SK-N-SH (cell line): ENCODE results near the gene ACOT8. TPM values are rescaled to one million over a fixed set of nuclear protein-coding genes. Genes with fewer than 3 reads are reported as not detected.

ENCODE experiments used
- CTCF ChIA-PET: fragments of 300-600, 350-600 bp; formaldehyde crosslinking; extraction: SDS; loops from one replicate; lab custom pipeline; 2021; lab: Yijun Ruan, JAX
- POLR2A ChIA-PET: fragments of 350-600 bp; sonication (Branson Sonifier 250); formaldehyde crosslinking; extraction: SDS; loops from one replicate; lab custom pipeline; 2020; ENCODE audit warnings: antibody characterized with exemption, inconsistent platforms; lab: Yijun Ruan, JAX
- DNase-seq: peaks from one replicate; pipeline ENCODE4 v3.0.0; 2012
- H2AFZ ChIP-seq: fragments of 200-600 bp; sonication (generic); 2 replicates; pipeline ENCODE4 v1.8.1; 2016; ENCODE audit warnings: antibody characterized with exemption, mild to moderate bottlenecking, low read depth
- H3F3A ChIP-seq: fragments of 200-600 bp; sonication (generic); replicated peaks from 2 replicates; pipeline ENCODE3; 2016; ENCODE audit warnings: antibody characterized with exemption, mild to moderate bottlenecking; ENCODE audit not compliant: insufficient read depth
- H3K27ac ChIP-seq, 2 experiments: fragments of 200-500 bp in 1 of 2; fragments of 200-600 bp in 1 of 2; sonication (Bioruptor generic) in 1 of 2; sonication (generic), shearing (Covaris generic) in 1 of 2; 2 replicates each; pipeline versions ENCODE4 v1.5.1 to v1.6.1; 2014 to 2016; ENCODE audit warnings: low read depth in 2 of 2, inconsistent platforms in 1 of 2, low read length in 1 of 2, mild to moderate bottlenecking in 1 of 2, mixed read lengths in 1 of 2
- H3K27me3 ChIP-seq: fragments of 200-600 bp; sonication (generic), shearing (Covaris generic); 2 replicates; pipeline ENCODE4 v1.6.1; 2016; ENCODE audit warnings: mixed run types; ENCODE audit not compliant: insufficient read depth
- H3K36me3 ChIP-seq, 2 experiments: fragments of 200-500 bp in 1 of 2; fragments of 200-600 bp in 1 of 2; sonication (Bioruptor generic) in 1 of 2; sonication (generic) in 1 of 2; replicated peaks in 1 of 2; 2 replicates each; pipeline versions ENCODE3 to v1.5.1; 2014 to 2016; ENCODE audit warnings: low read length in 1 of 2, mild to moderate bottlenecking in 1 of 2; ENCODE audit not compliant: insufficient read depth in 2 of 2, control insufficient read depth in 1 of 2
- H3K4me1 ChIP-seq, 2 experiments: fragments of 200-500 bp in 1 of 2; fragments of 200-600 bp in 1 of 2; sonication (Bioruptor generic) in 1 of 2; sonication (generic), shearing (Covaris generic) in 1 of 2; 2 replicates each; pipeline versions ENCODE4 v1.5.1 to v1.6.1; 2014 to 2016; ENCODE audit warnings: low read depth in 1 of 2, low read length in 1 of 2, mixed run types in 1 of 2; ENCODE audit not compliant: insufficient read depth in 2 of 2, control insufficient read depth in 1 of 2
- H3K4me2 ChIP-seq: fragments of 200-600 bp; sonication (generic), shearing (Covaris generic); 2 replicates; pipeline ENCODE4 v1.6.1; 2017; ENCODE audit warnings: mixed run types
- H3K4me3 ChIP-seq, 2 experiments: fragments of 200-500 bp in 1 of 2; fragments of 200-600 bp in 1 of 2; sonication (Bioruptor generic) in 1 of 2; sonication (generic), shearing (Covaris generic) in 1 of 2; 2 replicates each; pipeline versions ENCODE4 v1.5.1 to v1.8.1; 2014 to 2016; ENCODE audit warnings: low read depth in 2 of 2, inconsistent platforms in 1 of 2, low read length in 1 of 2, mild to moderate bottlenecking in 1 of 2, mixed read lengths in 1 of 2, moderate library complexity in 1 of 2
- H3K79me2 ChIP-seq: fragments of 200-600 bp; sonication (generic); 2 replicates; pipeline ENCODE4 v1.8.1; 2017; ENCODE audit warnings: mild to moderate bottlenecking; ENCODE audit not compliant: insufficient read depth
- H3K9ac ChIP-seq: fragments of 200-600 bp; sonication (generic); 2 replicates; pipeline ENCODE4 v1.6.1; 2017; ENCODE audit warnings: mixed run types
- H3K9me2 ChIP-seq: fragments of 200-600 bp; sonication (generic); 2 replicates; pipeline ENCODE4 v1.6.1; 2017; ENCODE audit warnings: mixed run types
- H3K9me3 ChIP-seq: fragments of 200-600 bp; sonication (generic); 2 replicates; pipeline ENCODE4 v1.6.1; 2017; ENCODE audit warnings: mixed run types, mild to moderate bottlenecking, moderate library complexity
- H4K20me1 ChIP-seq: fragments of 200-600 bp; sonication (generic); 2 replicates; pipeline ENCODE4 v1.6.1; 2017; ENCODE audit warnings: mild to moderate bottlenecking, mixed run types; ENCODE audit not compliant: insufficient read depth
- CTCF ChIP-seq: fragments of 200-600 bp; sonication (generic); IDR thresholded peaks from 2 replicates; pipeline ENCODE4 v1.6.1; 2017; ENCODE audit warnings: antibody characterized with exemption, mild to moderate bottlenecking, moderate library complexity
- EZH2phosphoT487 ChIP-seq: fragments of 200-600 bp; sonication (generic); IDR thresholded peaks from 2 replicates; pipeline ENCODE4 v1.6.1; 2017; ENCODE audit warnings: low read depth, mixed run types, mild to moderate bottlenecking, antibody characterized with exemption, moderate library complexity, borderline replicate concordance
- FOSL2 ChIP-seq: IDR thresholded peaks from 2 replicates; pipeline ENCODE4 v1.4.0; 2012; ENCODE audit warnings: low read depth, mild to moderate bottlenecking, moderate library complexity, borderline replicate concordance
- GABPA ChIP-seq: IDR thresholded peaks from 2 replicates; pipeline ENCODE4 v1.4.0; 2012; ENCODE audit warnings: low read depth, mild to moderate bottlenecking
- IRF3 ChIP-seq: fragments of 150-350 bp; IDR thresholded peaks from 2 replicates; pipeline ENCODE4 v1.6.1; 2016; ENCODE audit warnings: mild to moderate bottlenecking, low read depth, low read length
- NRF1 ChIP-seq: IDR thresholded peaks from 2 replicates; pipeline ENCODE4 v1.6.1; 2012; ENCODE audit warnings: low read depth, mild to moderate bottlenecking, low read length
- POLR2AphosphoS5 ChIP-seq: IDR thresholded peaks from 2 replicates; pipeline ENCODE4 v1.6.1; 2012; ENCODE audit warnings: low read depth, low read length
- RCOR1 ChIP-seq: fragments of 150-350 bp; IDR thresholded peaks from 2 replicates; pipeline ENCODE4 v1.6.1; 2017; ENCODE audit warnings: antibody characterized with exemption, low read length
- RFX5 ChIP-seq: IDR thresholded peaks from 2 replicates; pipeline ENCODE4 v1.6.1; 2012; ENCODE audit warnings: mild to moderate bottlenecking, improper control_type of control experiment, low read length
- TCF12 ChIP-seq: IDR thresholded peaks from 2 replicates; pipeline ENCODE4 v1.4.0; 2012
- USF1 ChIP-seq: IDR thresholded peaks from 2 replicates; pipeline ENCODE4 v1.4.0; 2012; ENCODE audit warnings: low read depth, borderline replicate concordance
- USF2 ChIP-seq: fragments of 150-350 bp; IDR thresholded peaks from 2 replicates; pipeline ENCODE4 v1.6.1; 2017; ENCODE audit warnings: antibody characterized with exemption, low read length, low read depth, borderline replicate concordance
- ZBTB33 ChIP-seq: IDR thresholded peaks from 2 replicates; pipeline ENCODE4 v1.4.0; 2012; ENCODE audit warnings: low read depth, borderline replicate concordance
- WGBS: methylation state at CpG from one replicate; pipeline ENCODE4 v1.1.6; 2017; ENCODE audit warnings: low lambda C conversion rate; 5-methylcytosine and 5-hydroxymethylcytosine counted together
- polyA plus RNA-seq, 3 experiments: library from polyadenylated mRNA; depleted of rRNA; stranded (reverse); fragments of >200 nt; gene quantifications; 2 replicates each; pipeline ENCODE4 v1.2.3, GENCODE V29; 2012

The ACOT8 gene
- polyA plus RNA-seq, 1 of the 3 experiments (the other 2 are of a cell fraction): 48.4 TPM

- TF ChIP-seq IRF3: no peak
- TF ChIP-seq ZBTB33: no peak
- TF ChIP-seq RCOR1: no peak
- no peak for TF ChIP-seq POLR2AphosphoS5
- no peak for TF ChIP-seq EZH2phosphoT487
- no peak for TF ChIP-seq TCF12
- TF ChIP-seq FOSL2: no peak
- TF ChIP-seq USF1: no peak
Observed at GRCh38 chr20:45886590-45887345, 29.6 kb upstream of the ACOT8 start (continued).

- H4K20me1 ChIP-seq: no peaks in the 10 kb centered on the region
- H3K9me2 ChIP-seq: no peaks in the 10 kb centered on the region
- H3K27me3 ChIP-seq: no peaks in the 10 kb centered on the region
- 58% methylated on average over 2 of the region's 9 CpGs for WGBS
- ChIA-PET POLR2A (interaction anchor here (1.9 kb wide), 1 partner anchor 29 kb away, joined by 5 read pairs; the partner anchor contains the start of gene PLTP), CTCF (interaction anchor here (0.7 to 1.2 kb wide), 5 partner anchors 8 to 112 kb away, joined by 3 to 4 read pairs (median 3); partner anchors contain the start of genes CTSA and NEURL2)
- H3K27ac ChIP-seq: no peak overlapping the region
- H3K9ac ChIP-seq: no peak overlapping the region
- peaks cover 11% of the 10 kb centered on the region for H3F3A ChIP-seq
- H3K4me3 ChIP-seq: no peak overlapping the region
- TF ChIP-seq GABPA: no peak
- no peak for TF ChIP-seq CTCF
- TF ChIP-seq FOSL2: no peak
- TF ChIP-seq USF2: no peak
- TF ChIP-seq RFX5: no peak
- no peak for TF ChIP-seq IRF3
- TF ChIP-seq NRF1: no peak
- TF ChIP-seq, all 33 proteins: peak for 0
- DNase-seq: no peak
- Histone ChIP-seq H3K36me3 (peaks cover 3 to 15% of the 10 kb centered on the region in 2 experiments), H3K4me2 (no peak overlapping the region), H3K79me2 (peaks cover 19% of the 10 kb centered on the region), H3K9me3 (no peaks in the 10 kb centered on the region), H3K4me1 (peaks cover 3 to 10% of the 10 kb centered on the region in 2 experiments; a peak in 2 of 4 replicates), H2AFZ (no peak overlapping the region)
Observed at GRCh38 chr20:45883100-45883469, 25.9 kb upstream of the ACOT8 start.
